HepG2 (cell line): ENCODE measurements around the gene PRR29. TPM values are rescaled to one million over a fixed set of nuclear protein-coding genes. Genes with fewer than 3 reads are reported as not detected.

Experiments used
- ARID2 ChIP-seq: sonication (generic); formaldehyde crosslinking; IDR thresholded peaks from 2 replicates; pipeline ENCODE4 v1.8.1; 2022; ENCODE audit warnings: mild to moderate bottlenecking, missing genetic modification reagents, borderline replicate concordance
- ATRX ChIP-seq: sonication (generic); formaldehyde crosslinking; IDR thresholded peaks from 2 replicates; pipeline ENCODE4 v1.4.0; 2020; ENCODE audit warnings: missing genetic modification reagents, borderline replicate concordance
- KLF16 ChIP-seq, 2 experiments: sonication (generic) in 1 of 2; formaldehyde crosslinking in 1 of 2; IDR thresholded peaks; 2 replicates each; pipeline versions ENCODE4 v1.6.1 to v1.8.0; 2016 to 2023; ENCODE audit warnings: missing genetic modification reagents in 2 of 2, missing compliant biosample characterization in 1 of 2
- RBM22 ChIP-seq: fragments of 200-400 bp; formaldehyde crosslinking; optimal IDR thresholded peaks from 2 replicates; pipeline ENCODE3; 2017; ENCODE audit warnings: mild to moderate bottlenecking, low read length, moderate library complexity
- RNF2 ChIP-seq: fragments of 450-650 bp; conservative IDR thresholded peaks from 2 replicates; pipeline ENCODE4 v1.6.1; 2016; ENCODE audit warnings: low read depth
- SAP130 ChIP-seq: IDR thresholded peaks from 2 replicates; pipeline ENCODE4 v1.6.1; 2016; ENCODE audit warnings: low read depth
- SCMH1 ChIP-seq: sonication (generic); formaldehyde crosslinking; IDR thresholded peaks from 2 replicates; pipeline ENCODE4 v1.9.0; 2021; ENCODE audit warnings: missing genetic modification reagents, mild to moderate bottlenecking, borderline replicate concordance
- SMAD3 ChIP-seq: sonication (generic); formaldehyde crosslinking; IDR thresholded peaks from 2 replicates; pipeline ENCODE4 v1.4.0; 2020; ENCODE audit warnings: missing genetic modification reagents
- SOX6 ChIP-seq, 2 experiments: fragments of 450-650 bp in 1 of 2; sonication (generic) in 1 of 2; formaldehyde crosslinking in 1 of 2; IDR thresholded peaks; 2 replicates each; pipeline versions ENCODE4 v1.4.0 to v1.6.1; 2017 to 2020; ENCODE audit warnings: antibody characterized with exemption in 1 of 2, mild to moderate bottlenecking in 1 of 2, missing genetic modification reagents in 1 of 2
- SP4 ChIP-seq: sonication (generic); formaldehyde crosslinking; IDR thresholded peaks from 2 replicates; pipeline ENCODE4 v1.8.1; 2023; ENCODE audit warnings: mild to moderate bottlenecking, missing genetic modification reagents
- THAP11 ChIP-seq: IDR thresholded peaks from 2 replicates; pipeline ENCODE4 v1.6.1; 2016; ENCODE audit warnings: missing biosample characterization, missing genetic modification reagents
- ZBTB7B ChIP-seq: sonication (generic); formaldehyde crosslinking; IDR thresholded peaks from 2 replicates; pipeline ENCODE4 v1.4.0; 2020; ENCODE audit warnings: missing genetic modification reagents
- ZNF512 ChIP-seq: sonication (generic); formaldehyde crosslinking; IDR thresholded peaks from 2 replicates; pipeline ENCODE4 v1.4.0; 2020; ENCODE audit warnings: mild to moderate bottlenecking, missing genetic modification reagents
- ZNF556 ChIP-seq: sonication (generic); formaldehyde crosslinking; IDR thresholded peaks from 2 replicates; pipeline ENCODE4 v1.4.0; 2020; ENCODE audit warnings: mild to moderate bottlenecking, missing genetic modification reagents, borderline replicate concordance
- ZNF639 ChIP-seq: conservative IDR thresholded peaks from 2 replicates; pipeline ENCODE4 v1.6.1; 2018; ENCODE audit warnings: missing genetic modification reagents
- ZNF780A ChIP-seq: sonication (generic); formaldehyde crosslinking; IDR thresholded peaks from 2 replicates; pipeline ENCODE4 v1.8.0; 2022; ENCODE audit warnings: mild to moderate bottlenecking, missing genetic modification reagents, moderate library complexity
- ZNF782 ChIP-seq: sonication (generic); formaldehyde crosslinking; IDR thresholded peaks from 2 replicates; pipeline ENCODE4 v1.4.0; 2020; ENCODE audit warnings: missing genetic modification reagents, mild to moderate bottlenecking, borderline replicate concordance
- ZNF891 ChIP-seq: sonication (generic); formaldehyde crosslinking; IDR thresholded peaks from 2 replicates; pipeline ENCODE4 v1.5.0; 2020; ENCODE audit warnings: mild to moderate bottlenecking, missing genetic modification reagents
- polyA plus RNA-seq, 8 experiments: library from polyadenylated mRNA; depleted of rRNA in 3 of 8; stranded (reverse) in 7 of 8; unstranded in 1 of 8; fragments of >200 nt; fragmentation: Illumina TruSeq in 4 of 8; extraction: Trizol in 4 of 8; gene quantifications; 2 replicates each; pipeline versions ENCODE4 v1.2.1 to v1.2.3, GENCODE V29; 2011 to 2016; ENCODE audit warnings: low read depth in 4 of 8, missing spikeins in 1 of 8, mixed read lengths in 1 of 8; ENCODE audit not compliant: insufficient read depth in 1 of 8
- total RNA-seq, 5 experiments: library from RNA; depleted of rRNA; stranded (reverse); fragments of >200 nt; fragmentation: Illumina TruSeq; extraction: Trizol; gene quantifications; 2 replicates each; pipeline ENCODE4 v1.2.3, GENCODE V29; 2016; ENCODE audit warnings: low read depth in 1 of 5
- TF ChIP-seq, protein P1 (sequence below): sonication (generic); formaldehyde crosslinking; IDR thresholded peaks from 2 replicates; pipeline ENCODE4 v1.5.0; 2020; ENCODE audit warnings: mild to moderate bottlenecking, missing genetic modification reagents
- TF ChIP-seq, protein P2 (sequence below): sonication (generic); formaldehyde crosslinking; IDR thresholded peaks from 2 replicates; pipeline ENCODE4 v1.4.0; 2020; ENCODE audit warnings: missing genetic modification reagents
- TF ChIP-seq, protein P3 (sequence below): sonication (generic); formaldehyde crosslinking; IDR thresholded peaks from 2 replicates; pipeline ENCODE4 v1.4.0; 2020; ENCODE audit warnings: missing genetic modification reagents, mild to moderate bottlenecking, borderline replicate concordance

Gene PRR29
- total and polyA plus RNA-seq, 2 of the 13 experiments (the other 11 are each of a cell fraction or from before 2014, with no cell fraction given) = 0.07 to 0.20 TPM

GRCh38 chr17:64005734-64006167 is 7.6 kb downstream of the PRR29 start (continued):
- TF ChIP-seq ZNF891 (CRISPR knock-in tag) (no peak), SMAD3 (CRISPR knock-in tag) (no peak), ZNF780A (CRISPR knock-in tag) (no peak), ZNF556 (CRISPR knock-in tag) (no peak), ARID2 (CRISPR knock-in tag) (no peak), KLF16 (CRISPR knock-in tag; IDR thresholded peaks at IDR 0.05) (no peak), ZNF639 (CRISPR knock-in tag) (no peak), SCMH1 (CRISPR knock-in tag) (no peak), ZNF512 (CRISPR knock-in tag) (no peak), SP4 (peak; percentile 16; the same call in 1 of the 2 replicates), ZBTB7B (no peak), THAP11 (CRISPR knock-in tag) (no peak), SAP130 (CRISPR knock-in tag) (peak; percentile 45; the same call in 1 of the 2 replicates), ATRX (no peak), SOX6 (IDR thresholded peaks at IDR 0.05) (no peak), SOX6 (CRISPR knock-in tag; IDR thresholded peaks at IDR 0.05) (0 out of 2 replicates have a peak, but pooled peaks have one; percentile 11), RBM22 (no peak), ZNF782 (no peak), RNF2 (no peak)
- TF ChIP-seq, protein P1, sequence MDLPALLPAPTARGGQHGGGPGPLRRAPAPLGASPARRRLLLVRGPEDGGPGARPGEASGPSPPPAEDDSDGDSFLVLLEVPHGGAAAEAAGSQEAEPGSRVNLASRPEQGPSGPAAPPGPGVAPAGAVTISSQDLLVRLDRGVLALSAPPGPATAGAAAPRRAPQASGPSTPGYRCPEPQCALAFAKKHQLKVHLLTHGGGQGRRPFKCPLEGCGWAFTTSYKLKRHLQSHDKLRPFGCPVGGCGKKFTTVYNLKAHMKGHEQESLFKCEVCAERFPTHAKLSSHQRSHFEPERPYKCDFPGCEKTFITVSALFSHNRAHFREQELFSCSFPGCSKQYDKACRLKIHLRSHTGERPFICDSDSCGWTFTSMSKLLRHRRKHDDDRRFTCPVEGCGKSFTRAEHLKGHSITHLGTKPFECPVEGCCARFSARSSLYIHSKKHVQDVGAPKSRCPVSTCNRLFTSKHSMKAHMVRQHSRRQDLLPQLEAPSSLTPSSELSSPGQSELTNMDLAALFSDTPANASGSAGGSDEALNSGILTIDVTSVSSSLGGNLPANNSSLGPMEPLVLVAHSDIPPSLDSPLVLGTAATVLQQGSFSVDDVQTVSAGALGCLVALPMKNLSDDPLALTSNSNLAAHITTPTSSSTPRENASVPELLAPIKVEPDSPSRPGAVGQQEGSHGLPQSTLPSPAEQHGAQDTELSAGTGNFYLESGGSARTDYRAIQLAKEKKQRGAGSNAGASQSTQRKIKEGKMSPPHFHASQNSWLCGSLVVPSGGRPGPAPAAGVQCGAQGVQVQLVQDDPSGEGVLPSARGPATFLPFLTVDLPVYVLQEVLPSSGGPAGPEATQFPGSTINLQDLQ (CRISPR knock-in tag) = no peak
- TF ChIP-seq, protein P2, sequence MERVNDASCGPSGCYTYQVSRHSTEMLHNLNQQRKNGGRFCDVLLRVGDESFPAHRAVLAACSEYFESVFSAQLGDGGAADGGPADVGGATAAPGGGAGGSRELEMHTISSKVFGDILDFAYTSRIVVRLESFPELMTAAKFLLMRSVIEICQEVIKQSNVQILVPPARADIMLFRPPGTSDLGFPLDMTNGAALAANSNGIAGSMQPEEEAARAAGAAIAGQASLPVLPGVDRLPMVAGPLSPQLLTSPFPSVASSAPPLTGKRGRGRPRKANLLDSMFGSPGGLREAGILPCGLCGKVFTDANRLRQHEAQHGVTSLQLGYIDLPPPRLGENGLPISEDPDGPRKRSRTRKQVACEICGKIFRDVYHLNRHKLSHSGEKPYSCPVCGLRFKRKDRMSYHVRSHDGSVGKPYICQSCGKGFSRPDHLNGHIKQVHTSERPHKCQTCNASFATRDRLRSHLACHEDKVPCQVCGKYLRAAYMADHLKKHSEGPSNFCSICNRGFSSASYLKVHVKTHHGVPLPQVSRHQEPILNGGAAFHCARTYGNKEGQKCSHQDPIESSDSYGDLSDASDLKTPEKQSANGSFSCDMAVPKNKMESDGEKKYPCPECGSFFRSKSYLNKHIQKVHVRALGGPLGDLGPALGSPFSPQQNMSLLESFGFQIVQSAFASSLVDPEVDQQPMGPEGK (CRISPR knock-in tag) = peak; percentile 43; the same call in 1 of the 2 replicates
- TF ChIP-seq, protein P3, sequence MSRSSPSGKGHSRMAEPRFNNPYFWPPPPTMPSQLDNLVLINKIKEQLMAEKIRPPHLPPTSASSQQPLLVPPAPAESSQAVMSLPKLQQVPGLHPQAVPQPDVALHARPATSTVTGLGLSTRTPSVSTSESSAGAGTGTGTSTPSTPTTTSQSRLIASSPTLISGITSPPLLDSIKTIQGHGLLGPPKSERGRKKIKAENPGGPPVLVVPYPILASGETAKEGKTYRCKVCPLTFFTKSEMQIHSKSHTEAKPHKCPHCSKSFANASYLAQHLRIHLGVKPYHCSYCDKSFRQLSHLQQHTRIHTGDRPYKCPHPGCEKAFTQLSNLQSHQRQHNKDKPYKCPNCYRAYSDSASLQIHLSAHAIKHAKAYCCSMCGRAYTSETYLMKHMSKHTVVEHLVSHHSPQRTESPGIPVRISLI (CRISPR knock-in tag) = no peak
